GM18868 (cell line): ENCODE measurements around the gene NKIRAS1.
"Not testable (repeated sequence)": the region's sequence is repeated elsewhere in the genome, so short reads cannot be mapped to it uniquely, and the experiment has no call there.

Experiments used
- ATAC-seq: cut with Tn5 transposase; IDR thresholded peaks from one replicate; pipeline ENCODE4 v1.9.1; 2021; ENCODE audit warnings: mild to moderate bottlenecking, moderate library complexity; ENCODE audit not compliant: unreplicated experiment

Gene NKIRAS1

GRCh38 chr3:23941440-23941839 lies 24.6 kb upstream of the NKIRAS1 start:
- no peak for ATAC-seq

- no peak for ATAC-seq
These were observed 24.0 kb upstream of the NKIRAS1 start for GRCh38 chr3:23940775-23941174.

- no peak for ATAC-seq
These were observed 21.9 kb upstream of the NKIRAS1 start for GRCh38 chr3:23938688-23939087.

DNA sequence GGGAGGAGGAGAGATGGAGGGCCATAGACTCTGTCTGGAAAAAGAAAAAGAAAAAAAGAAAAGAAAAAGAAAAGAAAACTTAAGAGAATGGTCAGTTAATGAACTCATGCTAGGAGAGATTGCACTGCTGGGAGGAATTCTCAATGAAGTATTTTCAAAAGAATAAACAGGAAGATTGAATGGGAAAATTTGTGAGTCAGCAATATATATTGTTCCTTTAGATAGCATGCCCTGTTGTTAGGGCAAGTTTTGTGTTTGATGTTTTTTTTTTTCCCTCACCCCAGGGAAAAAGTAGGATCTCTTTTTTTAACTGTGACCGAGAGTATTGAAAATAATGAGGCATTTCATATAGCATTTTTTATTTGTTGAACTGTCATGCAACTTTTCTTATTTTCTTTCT lies 20.5 kb upstream of the NKIRAS1 start:
- no peak for ATAC-seq

GRCh38 chr3:23934253-23934652 lies 17.5 kb upstream of the NKIRAS1 start:
- ATAC-seq = no peak

- no peak for ATAC-seq
These were observed 15.8 kb upstream of the NKIRAS1 start for GRCh38 chr3:23932571-23932970.

GRCh38 chr3:23931597-23931996 lies 14.8 kb upstream of the NKIRAS1 start:
- no peak for ATAC-seq

- ATAC-seq = peak; percentile 50
These were observed 11.7 kb upstream of the NKIRAS1 start for GRCh38 chr3:23928524-23928923.

GRCh38 chr3:23926736-23927135 lies 9.9 kb upstream of the NKIRAS1 start:
- ATAC-seq = no peak

GRCh38 chr3:23926246-23926645 lies 9.5 kb upstream of the NKIRAS1 start:
- no peak for ATAC-seq

DNA sequence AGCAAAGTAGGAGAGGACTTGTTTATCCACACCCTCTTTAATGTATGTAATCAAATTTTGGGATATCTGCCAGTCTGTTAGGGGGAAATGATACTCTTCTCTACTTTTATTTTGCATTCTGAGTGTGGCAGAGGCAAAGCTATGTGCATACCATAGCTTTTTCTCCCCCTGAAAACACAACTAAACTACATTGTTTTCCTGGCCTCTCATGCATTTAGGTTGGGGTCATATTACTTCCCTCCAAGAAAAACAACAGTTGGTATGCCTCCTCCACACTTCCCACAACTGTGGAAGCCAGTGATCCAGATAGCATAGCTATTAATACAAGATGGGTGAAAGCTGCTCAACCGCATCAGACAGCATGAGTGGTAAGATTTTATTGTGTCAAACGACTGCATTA lies 7.0 kb upstream of the NKIRAS1 start:
- no peak for ATAC-seq

DNA sequence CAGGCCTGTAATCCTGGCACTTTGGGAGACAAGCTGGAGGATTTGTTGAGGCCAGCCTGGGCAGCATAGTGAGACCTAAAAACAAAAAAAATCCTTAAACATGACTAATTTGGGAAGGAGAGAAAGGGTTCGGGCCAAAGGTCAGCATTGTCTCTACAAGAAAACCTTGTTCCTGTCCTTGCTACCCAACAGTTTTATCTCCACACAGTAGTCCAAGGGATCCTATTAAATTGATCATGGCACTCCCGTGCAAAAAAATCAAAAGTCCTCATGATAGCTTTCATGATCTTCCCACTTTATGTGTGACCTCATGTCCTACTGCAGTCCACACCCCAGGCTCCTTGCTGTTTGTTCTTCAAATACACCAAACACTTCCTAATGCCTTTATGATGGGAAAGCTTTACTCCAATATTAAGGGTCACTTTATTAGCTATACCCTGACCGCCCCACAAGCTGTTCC lies 4.3 kb upstream of the NKIRAS1 start:
- ATAC-seq = no peak

- ATAC-seq = no peak
These were observed 3.4 kb upstream of the NKIRAS1 start for GRCh38 chr3:23920151-23920655.

DNA sequence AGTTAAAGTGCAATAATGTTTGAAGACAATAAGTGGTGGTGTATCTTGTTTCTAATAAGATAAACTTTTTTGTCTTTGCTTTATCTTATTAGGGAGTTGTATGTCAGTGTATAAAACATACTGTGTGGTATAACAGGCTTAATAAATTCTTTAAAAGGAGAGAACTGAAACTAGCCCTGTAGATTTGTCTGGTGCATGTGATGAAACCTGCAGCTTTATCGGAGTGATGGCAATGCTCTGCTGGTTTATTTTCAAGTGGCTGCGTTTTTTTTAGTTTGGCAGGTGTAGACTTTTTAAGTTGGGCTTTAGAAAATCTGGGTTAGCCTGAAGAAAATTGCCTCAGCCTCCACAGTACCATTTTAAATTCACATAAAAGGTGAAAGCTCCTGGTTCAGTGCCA lies 2.8 kb upstream of the NKIRAS1 start:
- ATAC-seq = no peak

- ATAC-seq = not testable (repeated sequence)
These were observed 1.5 kb upstream of the NKIRAS1 start for GRCh38 chr3:23918331-23918730.

- not testable (repeated sequence) for ATAC-seq
These were observed 1.0 kb upstream of the NKIRAS1 start for GRCh38 chr3:23917679-23918303.

- ATAC-seq = peak; percentile 40
These were observed 471 bp downstream of the NKIRAS1 start for GRCh38 chr3:23916152-23916885.

- ATAC-seq = no peak
These were observed 1.2 kb downstream of the NKIRAS1 start for GRCh38 chr3:23915537-23916108.

- ATAC-seq = no peak
These were observed 2.7 kb downstream of the NKIRAS1 start for GRCh38 chr3:23913873-23914743.

GRCh38 chr3:23913182-23913581 lies 3.6 kb downstream of the NKIRAS1 start:
- no peak for ATAC-seq

- not testable (repeated sequence) for ATAC-seq
These were observed 4.5 kb downstream of the NKIRAS1 start for GRCh38 chr3:23912335-23912734.
